SIG-M5 treated with dmso at 0.1 percent for 504 hours (cell line): ENCODE data around the gene APBB2.
"Not testable (repeated sequence)": the region's sequence is repeated elsewhere in the genome, so short reads cannot be mapped to it uniquely, and the experiment has no call there.

Source experiments
- DNase-seq: peaks from one replicate; lab custom pipeline; 2025; ENCODE audit not compliant: unreplicated experiment; lab: John Stamatoyannopoulos, UW

Gene APBB2

DNA sequence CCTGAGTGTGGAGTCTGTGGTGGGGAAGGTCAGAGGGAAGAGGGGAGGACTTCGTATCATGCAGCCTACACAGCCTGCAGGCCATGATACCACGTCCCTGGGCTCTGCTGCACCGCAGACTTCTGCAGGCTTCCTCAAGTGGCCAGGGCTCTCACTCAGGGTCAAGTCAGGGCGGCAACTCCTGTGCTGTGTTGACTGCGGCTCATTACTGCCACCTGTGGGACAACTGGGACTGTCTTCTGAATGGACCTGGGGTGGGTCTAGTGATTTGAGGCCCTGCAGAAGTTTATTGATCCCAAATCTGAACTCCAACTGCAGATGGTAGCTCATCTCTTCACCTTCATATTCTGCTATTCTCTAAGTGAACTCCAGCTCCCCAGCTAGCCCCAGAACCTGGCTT lies 297.5 kb downstream of the APBB2 start:
- DNase-seq = peak; percentile 11

DNA sequence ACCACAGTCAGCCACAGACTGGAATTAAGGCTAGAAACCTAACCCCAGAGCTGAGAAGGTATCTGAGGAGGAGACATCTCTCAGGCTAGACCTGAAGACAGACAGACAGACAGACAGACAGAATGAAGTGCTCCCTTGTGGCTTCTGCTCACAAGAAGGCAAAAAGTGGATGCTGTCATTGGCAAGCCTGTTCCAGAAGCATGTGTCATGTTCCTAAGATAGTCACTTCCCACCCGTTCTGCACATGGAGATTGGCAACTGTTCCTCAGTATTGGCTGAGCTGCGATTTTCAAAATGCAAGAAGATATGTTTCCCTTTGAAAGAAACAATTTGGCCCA lies 298.2 kb downstream of the APBB2 start:
- no peak for DNase-seq

DNA sequence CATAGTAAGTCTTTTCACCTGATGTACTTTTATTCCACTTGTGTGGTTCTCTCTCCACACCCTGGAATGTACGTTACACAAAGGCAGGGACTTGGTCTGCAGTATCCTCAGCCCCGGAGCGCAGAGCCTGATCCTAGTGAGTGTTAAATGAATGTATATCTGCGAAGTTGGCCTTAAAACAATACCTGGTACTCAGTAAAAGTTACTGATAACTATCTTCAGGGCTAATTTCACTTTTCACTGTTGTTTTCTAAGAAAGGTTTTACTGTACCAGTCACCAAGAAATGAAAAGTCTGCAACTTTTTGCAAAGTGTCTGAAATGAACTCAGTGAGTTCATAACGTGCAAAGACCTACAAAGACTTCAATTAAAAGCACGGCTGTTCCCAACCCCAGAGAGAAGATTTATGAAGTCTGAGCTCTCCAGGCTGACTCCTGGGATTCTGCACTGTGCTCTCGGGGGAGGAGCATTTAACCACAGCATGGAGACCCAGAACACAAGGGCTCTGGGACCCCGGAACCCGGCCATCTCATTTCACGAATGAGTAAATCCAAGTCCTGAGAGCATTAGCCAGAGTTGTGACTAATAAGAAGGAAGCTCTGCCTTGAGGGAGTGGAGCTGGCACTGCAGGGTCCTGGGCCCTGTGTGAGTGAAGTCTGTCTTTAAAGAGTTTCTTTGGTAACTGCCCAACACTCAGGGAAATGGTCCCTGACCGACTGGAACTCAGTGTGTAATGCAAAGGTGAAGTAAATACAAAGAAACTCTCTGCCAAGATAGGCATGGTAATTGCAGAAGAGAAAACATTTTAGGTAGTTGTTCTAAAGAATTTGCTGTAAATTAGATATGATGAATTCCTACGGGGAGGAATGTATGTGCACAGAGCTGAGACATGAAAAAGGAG lies 298.8 kb downstream of the APBB2 start:
- no peak for DNase-seq

DNA sequence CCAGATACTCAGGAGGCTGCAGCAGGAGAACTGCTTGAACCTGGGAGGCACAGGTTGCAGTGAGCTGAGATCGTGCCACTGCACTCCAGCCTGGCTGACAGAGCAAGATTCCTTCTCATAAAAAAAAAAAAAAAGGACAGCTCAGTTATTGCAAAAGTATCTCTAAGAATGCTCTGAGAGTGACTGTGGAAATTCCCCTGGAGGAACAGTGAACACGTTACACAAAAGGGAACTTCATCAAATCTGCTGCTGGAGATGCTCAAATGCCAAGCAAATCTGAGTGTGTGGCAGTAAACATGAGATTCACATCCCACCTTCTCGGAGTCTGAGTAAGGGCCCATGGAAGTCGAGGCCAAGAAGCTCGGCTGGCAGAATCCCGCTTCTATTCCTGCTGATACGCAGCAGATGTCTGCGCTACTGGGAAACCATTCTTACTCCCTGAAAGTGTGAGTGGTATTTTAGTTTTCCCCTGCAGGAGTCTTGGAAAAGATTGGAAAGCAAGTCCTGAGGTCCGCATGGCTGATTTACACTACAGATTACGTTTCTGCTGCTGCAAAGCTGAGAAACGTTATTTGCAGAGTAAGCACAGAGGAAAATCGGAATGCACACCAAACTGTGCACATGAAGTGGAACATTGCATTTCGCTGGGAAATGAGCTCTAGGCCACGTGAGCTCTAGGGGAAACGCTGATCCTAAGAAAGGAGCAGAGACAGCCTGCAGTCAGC lies 301.7 kb downstream of the APBB2 start:
- peak; percentile 3 for DNase-seq

DNA sequence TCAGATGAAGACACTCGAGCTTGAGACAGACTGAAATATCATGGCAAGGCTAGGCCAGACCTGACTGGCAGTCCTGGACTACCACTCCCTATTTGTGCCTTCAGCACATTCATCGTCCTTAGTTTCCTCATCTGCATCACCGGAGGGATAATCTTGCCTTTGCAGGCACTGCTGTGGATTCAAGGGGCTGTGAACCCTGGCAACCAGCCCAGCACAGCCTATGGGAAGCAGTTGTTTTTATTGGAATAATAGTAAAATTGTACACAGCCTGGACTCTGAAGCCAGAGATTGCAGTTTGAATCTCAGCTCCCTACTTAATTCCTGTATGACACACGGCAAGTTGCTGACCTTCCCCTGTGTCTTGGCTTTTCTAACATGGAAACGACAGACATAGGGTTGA lies 303.6 kb downstream of the APBB2 start:
- DNase-seq = no peak

DNA sequence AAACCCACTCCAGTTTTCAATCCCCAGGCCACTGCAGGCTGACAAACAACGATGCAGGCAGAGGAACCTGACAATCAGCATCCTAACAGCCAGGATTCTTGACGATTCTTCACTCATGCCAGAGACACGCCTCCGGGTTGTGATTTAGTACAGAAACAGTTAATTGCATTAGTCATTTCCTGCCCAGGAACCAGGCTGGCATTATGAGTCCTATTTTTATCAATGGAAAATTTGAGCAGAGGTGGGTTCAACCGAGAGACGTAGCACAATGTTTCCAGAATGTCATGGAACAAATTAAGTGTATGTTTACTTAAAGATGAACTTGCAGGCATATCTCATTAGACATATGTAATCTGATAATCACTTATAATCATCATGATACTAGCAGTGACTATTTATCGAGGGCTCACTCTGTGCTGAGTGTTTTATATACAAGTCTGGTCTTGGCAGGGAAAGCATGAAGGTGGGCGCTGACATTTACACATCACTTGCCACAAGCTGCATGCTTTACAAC lies 304.9 kb downstream of the APBB2 start:
- no peak for DNase-seq

DNA sequence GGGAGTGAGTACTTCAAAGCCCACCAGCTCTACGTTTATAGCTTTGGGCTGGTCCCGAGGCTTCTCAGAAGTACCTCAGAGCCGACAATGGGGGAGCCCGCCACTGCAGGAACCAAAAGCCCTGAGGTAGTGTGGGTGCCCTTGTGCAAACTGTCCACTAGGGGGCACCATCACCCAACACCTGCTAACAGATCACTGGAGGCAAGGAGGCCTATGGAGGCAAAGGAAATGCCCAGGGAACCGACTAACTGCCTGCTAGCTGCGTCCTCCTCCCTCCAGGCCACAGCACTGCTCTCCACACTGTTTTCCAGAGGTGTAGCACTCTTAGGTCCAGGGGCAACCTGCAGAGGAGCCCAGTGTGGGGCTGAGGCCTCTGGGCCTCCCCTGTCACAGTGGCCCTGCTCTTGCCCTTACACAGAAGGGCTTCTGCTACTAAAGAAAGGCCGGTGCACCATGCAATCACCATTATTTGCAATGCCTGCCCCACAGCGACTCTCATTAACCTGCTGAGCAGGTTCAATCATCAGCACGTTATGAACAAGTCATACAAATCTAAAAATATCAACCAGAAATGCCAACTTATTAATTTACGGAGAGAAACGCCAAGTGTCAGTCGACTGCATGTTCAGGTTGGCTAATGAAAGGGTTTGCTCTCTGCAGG lies 305.5 kb downstream of the APBB2 start:
- DNase-seq = peak; percentile 64

DNA sequence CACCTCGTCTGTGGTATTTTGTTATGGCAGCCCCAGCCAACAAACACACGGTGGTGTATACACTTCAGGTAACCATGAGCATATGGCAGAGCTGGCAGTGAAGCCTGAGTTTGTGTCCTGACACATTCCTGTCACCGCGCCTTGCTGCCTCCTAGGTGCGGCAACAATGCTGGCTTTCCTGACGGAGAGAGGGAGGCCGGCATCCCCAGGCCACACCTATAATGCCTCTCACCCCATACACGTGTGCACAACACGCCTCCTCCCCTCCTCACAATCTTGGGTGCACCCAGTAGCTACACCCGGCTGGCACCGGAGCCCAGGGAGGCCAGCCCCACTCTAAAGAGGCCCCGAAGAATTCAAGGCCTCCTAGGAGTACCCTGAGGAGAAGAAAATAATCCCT lies 306.0 kb downstream of the APBB2 start:
- DNase-seq = no peak

DNA sequence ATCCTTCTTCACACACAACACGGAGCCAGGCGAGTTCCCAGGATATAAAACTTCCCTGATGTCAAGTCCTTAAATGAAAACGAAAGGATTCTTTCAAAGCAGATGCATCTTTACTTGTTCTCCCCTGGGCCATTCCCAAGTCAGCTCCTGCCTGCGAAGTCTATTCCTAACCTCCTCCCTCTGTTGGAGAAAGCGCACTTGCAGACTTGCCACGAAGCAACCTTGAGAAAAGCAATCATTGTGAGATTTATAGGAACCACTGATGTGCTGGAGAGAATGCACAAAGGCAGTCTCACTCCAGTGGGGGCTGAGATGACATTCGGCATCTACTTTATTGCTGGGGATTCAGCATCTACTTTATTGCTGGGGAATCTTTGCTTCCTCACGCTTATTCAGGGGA lies 308.9 kb downstream of the APBB2 start:
- no peak for DNase-seq

DNA sequence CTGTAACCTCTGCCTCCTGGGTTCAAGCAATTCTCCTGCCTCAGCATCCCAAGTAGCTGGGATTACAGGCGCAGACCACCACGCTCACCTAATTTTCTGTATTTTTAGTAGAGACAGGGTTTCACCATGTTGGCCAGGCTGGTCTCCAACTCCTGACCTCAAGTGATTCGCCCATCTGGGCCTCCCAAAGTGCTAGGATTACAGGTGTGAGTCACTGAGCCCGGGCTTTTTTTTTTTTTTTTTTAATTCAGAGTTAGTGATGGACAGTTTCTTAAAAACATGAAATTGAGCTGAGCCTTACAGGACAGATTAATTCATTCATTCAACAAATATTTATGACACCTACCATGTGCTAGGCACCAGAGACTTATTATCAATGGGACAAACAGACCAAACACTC lies 313.8 kb downstream of the APBB2 start:
- DNase-seq = not testable (repeated sequence)

DNA sequence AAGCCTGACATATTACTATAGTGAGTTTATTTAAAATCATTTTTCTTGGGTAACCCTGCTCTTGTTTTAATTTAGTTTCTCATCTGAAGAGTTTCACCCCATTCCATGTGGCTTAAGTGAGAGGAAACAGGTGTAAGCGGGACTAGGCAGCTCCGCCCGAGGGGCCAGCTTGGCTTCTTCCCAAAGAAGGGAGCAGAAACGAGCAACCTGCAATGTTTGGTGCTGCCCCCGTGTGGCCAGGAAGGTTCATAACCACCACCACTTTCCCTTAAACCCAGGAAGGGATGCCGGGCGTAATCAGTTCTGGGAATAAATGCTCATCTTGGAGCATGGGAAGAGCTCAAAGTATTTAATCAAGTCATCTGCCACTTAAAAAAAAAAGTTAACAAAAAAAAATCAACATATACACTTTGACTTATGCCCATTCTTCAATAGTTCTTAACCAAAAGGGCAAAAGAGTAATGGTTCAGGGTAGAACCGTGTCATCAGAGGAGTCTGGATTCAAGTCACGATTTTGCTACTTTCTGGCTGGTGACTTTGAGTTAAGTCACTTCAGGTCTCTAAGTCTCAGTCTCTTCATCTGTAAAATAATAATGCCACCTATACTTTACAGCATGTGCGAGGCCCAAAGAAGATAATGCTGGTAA lies 316.7 kb downstream of the APBB2 start:
- DNase-seq = peak; percentile 47

DNA sequence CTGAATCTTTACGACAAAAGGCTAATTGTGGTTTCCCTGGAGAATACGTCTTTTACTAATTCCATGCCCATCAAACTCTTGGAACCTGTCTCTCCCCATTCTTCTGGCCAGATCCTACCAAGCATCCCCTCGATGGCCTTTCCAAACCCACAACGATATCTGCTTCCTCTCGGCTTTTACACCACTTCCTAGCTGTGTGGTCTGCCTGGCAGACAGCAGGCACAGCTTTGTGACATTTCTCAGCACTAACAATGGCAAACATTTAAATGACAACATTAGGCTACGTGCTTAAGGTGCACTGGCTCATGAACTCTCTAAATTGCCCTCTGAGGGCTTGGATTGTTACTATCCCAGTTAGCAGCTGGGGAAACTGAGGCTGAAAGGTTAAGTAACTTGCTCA lies 323.6 kb downstream of the APBB2 start:
- no peak for DNase-seq

DNA sequence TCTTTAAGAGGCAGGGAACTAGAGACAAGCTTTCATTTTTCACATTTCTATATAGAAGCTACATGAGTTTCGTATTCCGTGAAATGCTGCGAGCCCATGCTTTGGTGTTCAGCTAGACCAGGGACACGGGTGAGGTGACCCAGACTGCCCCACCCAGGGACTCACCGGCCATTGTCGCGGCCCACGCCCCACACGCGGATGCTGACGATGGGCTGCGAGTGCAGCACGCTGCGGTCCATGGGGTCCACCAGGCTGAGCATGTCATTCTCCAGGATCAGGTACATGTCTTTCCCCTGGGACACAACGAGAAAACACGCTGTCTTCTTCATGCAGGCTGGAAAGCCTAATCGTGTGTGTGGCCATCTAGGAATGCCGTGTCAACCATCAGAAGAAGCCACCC lies 324.1 kb downstream of the APBB2 start:
- DNase-seq = no peak

DNA sequence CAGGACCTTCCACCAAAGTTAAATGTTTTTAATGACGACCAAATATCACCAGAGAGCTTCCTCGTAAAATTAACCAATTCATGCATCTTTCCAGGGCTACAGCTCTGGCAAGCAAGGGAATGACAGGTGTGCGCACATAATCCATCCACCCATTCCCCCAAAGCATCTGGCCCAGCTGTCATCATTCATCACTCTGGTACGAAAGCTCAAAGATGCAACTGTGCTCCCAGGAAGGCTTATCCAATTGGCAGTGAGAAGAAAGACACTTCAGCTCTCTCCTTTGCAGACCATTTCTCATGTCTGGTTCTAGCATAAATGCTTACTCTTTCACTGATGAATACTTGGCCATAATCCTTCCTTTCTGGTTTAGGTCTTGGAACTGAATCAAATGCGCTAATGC lies 325.4 kb downstream of the APBB2 start:
- no peak for DNase-seq

DNA sequence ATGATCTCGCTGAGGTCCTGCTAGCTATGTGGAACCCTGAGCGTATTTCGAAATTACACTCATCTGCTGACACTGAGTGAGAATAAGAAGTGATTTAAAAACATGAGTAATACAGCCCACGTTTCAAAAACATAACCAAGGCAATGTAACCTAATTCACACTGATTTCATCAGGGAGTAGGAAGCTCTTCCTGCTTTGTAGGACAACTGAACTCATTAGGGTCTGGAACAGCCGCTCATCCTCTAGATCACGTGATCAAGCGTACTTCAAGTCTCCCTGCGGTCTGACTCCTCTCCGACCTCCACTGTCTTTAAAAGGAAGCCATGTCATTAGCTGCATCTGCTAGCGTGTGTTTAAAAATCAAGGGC lies 326.6 kb downstream of the APBB2 start:
- DNase-seq = no peak

DNA sequence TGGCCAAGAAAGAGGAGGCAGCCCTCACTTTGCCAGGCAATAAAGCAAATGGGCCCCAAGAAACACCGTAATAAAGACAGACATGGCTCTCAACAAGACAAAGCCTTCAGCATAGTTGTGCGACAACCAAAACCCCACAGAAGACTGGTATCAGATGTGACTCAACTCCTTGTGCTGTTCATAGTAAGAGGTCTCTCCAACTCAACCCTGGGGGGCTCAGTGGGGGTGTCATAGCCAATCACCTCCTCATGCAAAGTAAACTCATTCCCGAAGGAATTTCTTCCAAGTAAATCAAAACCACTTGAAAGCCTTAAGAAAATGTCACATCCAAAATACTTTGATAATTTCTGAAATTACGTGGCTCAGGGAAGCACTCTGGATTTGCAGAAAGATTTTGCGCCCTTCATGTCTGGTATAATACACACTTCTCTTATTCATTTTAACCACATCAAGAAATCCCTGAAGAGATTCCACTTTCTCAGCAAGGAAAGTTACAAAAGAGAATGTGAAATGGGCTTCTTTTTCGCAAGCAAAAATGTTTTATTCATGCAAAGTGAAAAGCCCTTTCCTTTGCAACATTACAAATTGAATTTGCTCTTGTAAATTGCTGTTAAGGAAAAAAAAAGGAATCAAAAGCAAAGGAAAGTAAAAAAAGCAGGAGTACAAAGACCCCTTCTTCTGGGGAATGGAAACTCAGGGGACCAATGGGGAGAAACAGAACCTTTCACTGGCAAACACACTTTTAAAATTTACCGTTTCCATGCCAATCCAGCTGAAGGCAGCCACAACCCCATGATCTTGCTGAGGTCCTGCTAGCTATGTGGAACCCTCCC lies 327.2 kb downstream of the APBB2 start:
- DNase-seq = no peak

DNA sequence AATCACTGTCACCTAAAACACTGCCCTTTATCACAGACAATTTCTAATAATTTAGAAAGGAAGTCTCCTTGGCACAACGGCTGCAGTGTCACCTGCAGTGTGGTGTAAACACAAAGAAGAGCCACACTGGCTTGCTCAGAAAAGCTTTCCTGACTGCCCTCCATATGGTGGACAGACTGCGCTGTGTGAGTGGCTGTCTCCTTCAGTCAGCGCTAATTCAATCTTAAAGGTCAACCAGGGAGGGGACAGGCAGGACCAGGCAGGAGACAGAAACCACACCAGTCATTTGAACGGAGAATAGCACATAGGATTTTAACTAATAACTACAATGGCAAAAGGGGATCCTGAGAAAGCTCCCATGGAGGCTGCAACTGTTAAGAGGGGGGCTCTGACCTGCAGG lies 332.5 kb downstream of the APBB2 start:
- DNase-seq = no peak

DNA sequence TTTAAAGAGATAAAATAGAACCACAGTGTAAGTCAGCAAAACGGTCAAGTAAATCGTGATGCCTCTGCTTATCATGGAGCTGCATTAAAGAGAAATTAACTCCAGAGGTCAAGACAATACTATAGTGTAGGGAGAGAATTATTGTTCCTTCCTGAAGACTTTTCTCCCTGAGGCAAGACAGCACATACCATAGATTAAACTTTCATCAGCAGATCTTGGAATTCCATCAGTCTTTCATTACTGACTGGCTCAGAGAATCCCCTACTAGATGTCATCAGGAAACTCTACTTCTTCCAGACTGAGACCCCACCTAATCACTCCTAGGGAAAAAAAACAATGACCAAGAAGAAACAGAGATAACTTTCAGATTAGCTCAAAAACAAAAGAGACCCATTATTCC lies 333.2 kb downstream of the APBB2 start:
- DNase-seq = no peak

DNA sequence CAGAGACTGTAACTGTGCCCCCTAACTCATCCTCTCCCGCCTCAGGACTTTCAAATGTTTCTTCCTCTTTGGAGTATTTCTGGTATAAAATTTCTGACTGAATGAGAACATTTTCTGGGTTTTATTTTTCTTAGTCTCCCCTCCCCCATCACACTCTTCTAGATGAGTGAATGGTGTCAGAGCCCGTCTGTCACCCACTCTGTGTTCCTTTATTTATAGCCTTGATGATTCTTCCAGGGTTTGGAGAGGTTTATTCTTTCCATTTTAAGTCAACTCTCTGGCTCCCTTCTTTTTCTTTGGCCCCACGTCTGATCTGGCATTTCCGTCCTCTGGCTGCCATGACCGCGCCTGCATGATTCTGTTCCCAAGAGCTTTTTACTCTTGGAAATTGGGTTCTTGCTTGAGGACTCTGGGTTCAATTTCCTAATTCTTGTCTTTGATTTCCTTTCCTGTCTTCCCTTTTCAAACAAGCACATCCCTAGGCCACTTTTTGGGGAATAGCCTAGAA lies 335.7 kb downstream of the APBB2 start:
- no peak for DNase-seq

DNA sequence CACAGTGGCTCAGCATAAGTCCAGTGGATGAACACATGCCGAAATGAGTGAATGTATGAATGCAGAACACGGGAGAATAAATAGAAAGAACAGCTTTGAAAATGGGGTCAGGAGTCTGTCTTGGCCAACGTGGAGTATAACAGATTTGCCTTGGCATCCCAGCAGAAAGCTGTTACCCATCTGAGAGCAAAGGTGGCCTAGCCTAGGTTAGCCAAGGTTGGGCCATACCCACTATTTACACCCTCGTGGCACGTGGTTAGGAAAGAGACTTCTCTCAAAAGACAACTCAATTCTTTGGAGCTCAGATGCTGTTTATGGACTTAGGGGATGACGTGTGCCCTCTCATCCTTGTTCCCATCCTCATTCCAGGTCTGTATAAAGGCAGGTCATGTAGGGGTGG lies 337.3 kb downstream of the APBB2 start:
- DNase-seq = no peak
